ENCODE results near the gene PPP2CA.
"Not testable (repeated sequence)": the region's sequence is repeated elsewhere in the genome, so short reads cannot be mapped to it uniquely, and the experiment has no call there.

PPP2CA gene

GRCh38 chr5:134226441-134227192 is 744 bp upstream of the PPP2CA start:
- peak; percentile 58 for TF ChIP-seq POLR2A (IDR thresholded peaks at IDR 0.05; ENCODE audit: low read length)
- TF ChIP-seq GATA1 (IDR thresholded peaks at IDR 0.05; ENCODE audit: low read depth, low read length): no peak
- DNase-seq: peak in 1 of 2 experiments; percentile 48

DNA sequence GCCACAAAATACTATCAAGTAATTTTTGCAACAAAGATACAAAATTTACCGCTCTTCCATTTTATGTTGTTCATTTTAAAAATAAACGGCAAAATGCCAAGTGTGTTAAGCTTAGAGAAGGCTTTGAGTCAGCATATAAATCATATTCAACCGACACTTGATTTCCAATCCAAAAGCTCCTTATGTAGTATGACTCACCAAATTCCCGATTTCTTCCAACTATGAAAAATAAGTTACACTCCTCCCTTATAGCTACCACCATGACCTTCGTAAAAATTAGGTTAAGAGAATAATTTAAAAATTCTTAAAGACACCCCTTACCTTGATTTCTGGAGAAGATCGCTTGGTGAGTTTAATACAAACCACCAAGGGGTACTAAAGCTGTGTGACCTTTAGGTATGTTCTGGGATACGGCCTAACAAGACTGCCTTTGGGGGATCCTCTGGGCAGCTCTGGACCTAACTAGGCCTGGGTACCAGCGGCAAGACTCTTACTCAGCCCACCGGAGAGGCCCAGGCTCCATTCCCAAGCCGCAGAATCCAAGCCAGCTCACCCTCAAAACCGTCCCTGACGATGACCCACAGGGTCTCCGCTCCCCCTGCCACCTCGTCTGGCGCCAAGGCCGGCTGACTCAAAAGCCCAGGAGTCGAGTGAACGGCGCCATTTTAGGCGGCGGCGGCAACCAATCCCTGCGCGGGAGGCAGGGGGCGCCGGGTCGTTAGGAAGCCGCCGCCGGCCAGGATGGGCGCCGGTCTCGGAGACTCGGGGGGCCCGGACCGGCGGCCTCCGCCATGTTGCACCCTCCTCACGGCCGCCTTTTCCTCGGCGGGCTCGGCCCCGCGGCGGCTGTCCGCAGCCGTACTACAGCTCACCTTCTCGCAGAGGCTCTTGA is 739 bp downstream of the PPP2CA start:
- TF ChIP-seq POLR2A (IDR thresholded peaks at IDR 0.05; ENCODE audit: low read length) (no peak), GATA1 (IDR thresholded peaks at IDR 0.05; ENCODE audit: low read depth, low read length) (no peak)
- peak; percentile 76 to 87 for DNase-seq

- peak; percentile 49 to 53 for DNase-seq
Measured at GRCh38 chr5:134223406-134224248, 2.2 kb downstream of the PPP2CA start.

DNA sequence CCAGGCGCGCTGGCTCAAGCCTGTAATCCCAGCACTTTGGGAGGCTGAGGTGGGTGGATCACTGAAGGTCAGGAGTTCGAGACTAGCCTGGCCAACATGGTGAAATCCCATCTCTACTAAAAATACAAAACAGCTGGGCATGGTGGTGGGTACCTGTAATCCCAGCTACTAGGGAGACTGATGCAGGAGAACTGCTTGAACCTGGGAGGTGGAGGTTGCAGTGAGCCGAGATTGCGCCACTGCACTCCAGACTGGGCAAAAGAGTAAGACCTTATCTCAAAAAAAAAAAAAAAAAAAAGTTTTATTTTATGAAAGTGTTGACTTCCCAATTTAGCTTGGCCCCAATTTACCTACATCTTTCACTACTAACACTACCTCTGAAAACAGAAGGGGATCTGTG is 4.2 kb downstream of the PPP2CA start:
- not testable (repeated sequence) for DNase-seq

More at GRCh38 chr5:134223406-134224248, 2.2 kb downstream of the PPP2CA start:
- TF ChIP-seq POLR2A (IDR thresholded peaks at IDR 0.05; ENCODE audit: low read length): no peak
- no peak for TF ChIP-seq GATA1 (IDR thresholded peaks at IDR 0.05; ENCODE audit: low read depth, low read length)

GRCh38 chr5:134215757-134216156 is 10.1 kb downstream of the PPP2CA start:
- TF ChIP-seq POLR2A (IDR thresholded peaks at IDR 0.05; ENCODE audit: low read length): no peak
- no peak for TF ChIP-seq GATA1 (IDR thresholded peaks at IDR 0.05; ENCODE audit: low read depth, low read length)
- DNase-seq: no peak

GRCh38 chr5:134211263-134212031 is 14.4 kb downstream of the PPP2CA start:
- not testable (repeated sequence) for DNase-seq

- DNase-seq: no peak
- TF ChIP-seq GATA1 (IDR thresholded peaks at IDR 0.05; ENCODE audit: low read depth, low read length) (no peak), POLR2A (IDR thresholded peaks at IDR 0.05; ENCODE audit: low read length) (no peak)
Measured at GRCh38 chr5:134209477-134210245, 16.2 kb downstream of the PPP2CA start.

GRCh38 chr5:134207696-134208095 is 18.2 kb downstream of the PPP2CA start:
- no peak for TF ChIP-seq GATA1 (IDR thresholded peaks at IDR 0.05; ENCODE audit: low read depth, low read length)
- no peak for TF ChIP-seq POLR2A (IDR thresholded peaks at IDR 0.05; ENCODE audit: low read length)
- no peak for DNase-seq

- no peak for DNase-seq
- TF ChIP-seq GATA1 (IDR thresholded peaks at IDR 0.05; ENCODE audit: low read depth, low read length) (no peak), POLR2A (IDR thresholded peaks at IDR 0.05; ENCODE audit: low read length) (no peak)
Measured at GRCh38 chr5:134206627-134207160, 19.2 kb downstream of the PPP2CA start.

GRCh38 chr5:134204575-134204974 is 21.3 kb downstream of the PPP2CA start:
- TF ChIP-seq POLR2A (IDR thresholded peaks at IDR 0.05; ENCODE audit: low read length): no peak
- TF ChIP-seq GATA1 (IDR thresholded peaks at IDR 0.05; ENCODE audit: low read depth, low read length): no peak
- DNase-seq: no peak

- no peak for DNase-seq
- TF ChIP-seq POLR2A (IDR thresholded peaks at IDR 0.05; ENCODE audit: low read length) (no peak), GATA1 (IDR thresholded peaks at IDR 0.05; ENCODE audit: low read depth, low read length) (no peak)
Measured at GRCh38 chr5:134203630-134204029, 22.2 kb downstream of the PPP2CA start.

DNA sequence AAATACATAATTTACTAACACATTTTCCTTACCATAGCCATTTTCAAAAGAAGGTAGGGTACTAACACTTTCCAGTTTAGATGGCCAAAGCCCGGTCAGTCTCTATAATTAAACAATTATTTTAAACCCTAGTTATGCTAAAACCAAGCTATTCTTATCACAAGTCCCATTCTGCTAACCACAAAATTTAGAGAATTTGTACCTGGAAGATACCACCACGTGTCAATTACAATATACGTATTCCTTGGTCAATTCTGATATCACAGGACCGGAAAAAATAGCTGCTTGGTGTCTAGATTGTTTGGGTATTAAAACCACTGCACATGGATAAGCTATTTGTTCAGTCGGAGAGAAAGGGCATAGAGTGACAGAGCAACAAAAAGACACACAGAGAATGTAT is 30.2 kb downstream of the PPP2CA start:
- TF ChIP-seq GATA1 (IDR thresholded peaks at IDR 0.05; ENCODE audit: low read depth, low read length) (no peak), POLR2A (IDR thresholded peaks at IDR 0.05; ENCODE audit: low read length) (no peak)
- DNase-seq: no peak
